HG02763 (cell line): ENCODE data around the gene GLS.
"Not testable (repeated sequence)": the region's sequence is repeated elsewhere in the genome, so short reads cannot be mapped to it uniquely, and the experiment has no call there.

Experiments
- ATAC-seq: cut with Tn5 transposase; IDR thresholded peaks from one replicate; pipeline ENCODE4 v1.9.1; 2021; ENCODE audit warnings: mild to moderate bottlenecking, moderate library complexity; ENCODE audit not compliant: unreplicated experiment

Gene GLS

GRCh38 chr2:190855245-190855644, 25.4 kb upstream of the GLS start:
- ATAC-seq = no peak

GRCh38 chr2:190856985-190857384, 23.6 kb upstream of the GLS start:
- ATAC-seq = no peak

- ATAC-seq = no peak
Observed at GRCh38 chr2:190858817-190859216, 21.8 kb upstream of the GLS start.

- ATAC-seq = no peak
Observed at GRCh38 chr2:190859347-190860297, 21.0 kb upstream of the GLS start.

- ATAC-seq = no peak
Observed at GRCh38 chr2:190860985-190861680, 19.5 kb upstream of the GLS start.

- not testable (repeated sequence) for ATAC-seq
Observed at GRCh38 chr2:190862128-190862527, 18.5 kb upstream of the GLS start.

- no peak for ATAC-seq
Observed at GRCh38 chr2:190862571-190862991, 18.0 kb upstream of the GLS start.

GRCh38 chr2:190863946-190864345, 16.7 kb upstream of the GLS start:
- ATAC-seq = no peak

- no peak for ATAC-seq
Observed at GRCh38 chr2:190864375-190864774, 16.2 kb upstream of the GLS start.

- no peak for ATAC-seq
Observed at GRCh38 chr2:190867212-190867611, 13.4 kb upstream of the GLS start.

- ATAC-seq = no peak
Observed at GRCh38 chr2:190867832-190868231, 12.8 kb upstream of the GLS start.

GRCh38 chr2:190869721-190870120, 10.9 kb upstream of the GLS start:
- ATAC-seq = no peak

- not testable (repeated sequence) for ATAC-seq
Observed at GRCh38 chr2:190873451-190873850, 7.2 kb upstream of the GLS start.

- no peak for ATAC-seq
Observed at GRCh38 chr2:190875891-190876290, 4.7 kb upstream of the GLS start.

GRCh38 chr2:190876631-190877030, 4.0 kb upstream of the GLS start:
- ATAC-seq = no peak

GRCh38 chr2:190877436-190877835, 3.2 kb upstream of the GLS start:
- ATAC-seq = no peak

- no peak for ATAC-seq
Observed at GRCh38 chr2:190879474-190880377, 895 bp upstream of the GLS start.

- ATAC-seq = no peak
Observed at GRCh38 chr2:190881084-190881597, 520 bp downstream of the GLS start.

GRCh38 chr2:190881598-190882410, 1.2 kb downstream of the GLS start:
- ATAC-seq = peak; percentile 58

GRCh38 chr2:190882411-190882766, 1.8 kb downstream of the GLS start:
- no peak for ATAC-seq
